Embryonic facial prominence (tissue), 1 donor: ENCODE results near the gene LMO3.
"Not testable (repeated sequence)": the region's sequence is repeated elsewhere in the genome, so short reads cannot be mapped to it uniquely, and the experiment has no call there.

ENCODE experiments used
- DNase-seq: peaks from one replicate; pipeline ENCODE4 v3.0.0-alpha.2; 2016; ENCODE audit errors: extremely low spot score

Gene LMO3

GRCh38 chr12:16545836-16546235, 60.1 kb downstream of the LMO3 start:
- no peak for DNase-seq

GRCh38 chr12:16542586-16542985, 63.4 kb downstream of the LMO3 start:
- no peak for DNase-seq

DNA sequence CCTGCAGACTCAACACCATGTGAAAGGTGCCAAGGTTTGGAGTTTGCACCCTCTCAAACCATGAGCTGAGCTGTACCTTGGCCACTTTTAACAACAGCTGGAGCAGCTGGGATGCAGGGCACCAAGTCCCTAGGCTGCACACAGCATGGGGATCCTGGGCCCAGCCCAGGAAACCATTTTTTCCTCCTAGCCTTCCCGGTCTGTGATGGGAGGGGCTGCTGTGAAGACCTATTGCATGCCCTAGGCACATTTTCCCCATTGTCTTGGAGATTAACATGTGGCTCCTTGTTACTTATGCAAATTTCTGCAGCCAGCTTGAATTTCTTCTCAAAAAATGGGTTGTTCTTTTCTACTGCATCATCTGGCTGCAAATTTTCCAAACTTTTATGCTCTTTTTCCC, 68.3 kb downstream of the LMO3 start:
- not testable (repeated sequence) for DNase-seq

- no peak for DNase-seq
These were observed 74.3 kb downstream of the LMO3 start for GRCh38 chr12:16531621-16532020.

GRCh38 chr12:16530268-16530850, 75.6 kb downstream of the LMO3 start:
- DNase-seq = no peak

GRCh38 chr12:16526693-16527092, 79.3 kb downstream of the LMO3 start:
- no peak for DNase-seq

GRCh38 chr12:16524378-16524777, 81.6 kb downstream of the LMO3 start:
- no peak for DNase-seq

DNA sequence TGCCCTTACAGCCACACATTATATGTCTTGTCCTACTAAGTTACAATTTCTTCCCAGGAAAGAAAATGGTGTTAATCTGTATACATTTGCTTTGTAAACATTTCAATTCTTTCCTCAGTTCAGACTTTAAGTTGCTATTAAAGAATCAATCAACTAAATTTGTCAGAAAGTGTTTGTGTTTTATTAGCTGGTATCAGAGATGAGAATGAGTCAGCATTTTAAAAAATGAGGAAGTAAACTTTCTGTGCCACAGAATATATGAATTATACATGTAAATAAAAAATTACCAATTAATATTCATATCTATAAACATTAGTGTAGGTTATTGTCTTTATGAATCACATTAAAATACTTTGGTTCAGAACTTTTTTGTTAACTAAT, 82.0 kb downstream of the LMO3 start:
- DNase-seq = no peak

DNA sequence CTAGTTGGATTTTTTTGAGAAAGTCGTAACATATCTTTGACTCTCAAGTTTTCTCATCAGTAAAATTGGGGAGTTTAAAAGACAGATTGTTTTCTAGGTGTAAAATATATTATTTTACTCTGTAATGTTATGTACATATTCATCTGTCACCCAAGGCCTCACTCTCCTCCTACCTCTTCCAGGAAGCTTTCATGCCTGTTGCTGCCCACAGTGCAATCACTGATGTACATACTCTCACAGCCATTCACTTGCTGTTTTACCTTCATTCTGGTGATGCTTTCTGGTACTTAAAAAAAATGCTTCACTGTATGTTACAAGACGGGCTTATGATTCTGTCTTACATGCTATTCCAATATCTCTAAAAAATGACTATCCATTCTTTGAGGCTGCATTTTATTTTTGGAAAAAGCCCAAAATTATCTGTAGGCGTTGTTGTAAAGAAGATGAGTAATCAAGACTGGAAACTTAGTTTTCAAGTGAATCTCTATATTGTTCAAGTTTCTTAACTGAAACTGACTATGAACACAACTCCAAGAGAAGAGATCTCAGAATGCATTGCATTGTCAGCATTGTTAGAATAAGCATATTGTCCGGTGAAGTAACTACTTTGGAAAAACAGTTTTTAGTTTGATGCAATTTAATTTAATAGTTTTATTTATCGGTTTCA, 82.5 kb downstream of the LMO3 start:
- no peak for DNase-seq

DNA sequence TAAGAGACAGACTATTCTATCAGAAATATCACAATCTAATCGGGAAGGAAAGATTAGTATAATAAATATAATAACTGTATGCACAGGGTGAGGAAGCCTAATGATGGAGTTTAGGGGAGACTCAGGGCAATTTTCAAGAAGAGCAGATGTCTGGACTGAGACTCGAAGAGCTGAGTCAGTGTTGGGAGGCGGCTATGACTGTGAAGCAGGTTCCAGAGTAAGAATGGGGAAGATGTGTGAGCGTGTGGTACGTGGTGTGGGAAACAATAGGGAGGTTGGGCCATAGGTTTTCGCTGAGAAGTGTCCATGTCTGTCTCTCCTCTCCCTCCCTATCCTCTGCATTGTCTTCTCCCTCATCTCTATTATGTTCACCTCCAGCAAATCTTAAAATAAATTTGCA, 85.6 kb downstream of the LMO3 start:
- DNase-seq = no peak

DNA sequence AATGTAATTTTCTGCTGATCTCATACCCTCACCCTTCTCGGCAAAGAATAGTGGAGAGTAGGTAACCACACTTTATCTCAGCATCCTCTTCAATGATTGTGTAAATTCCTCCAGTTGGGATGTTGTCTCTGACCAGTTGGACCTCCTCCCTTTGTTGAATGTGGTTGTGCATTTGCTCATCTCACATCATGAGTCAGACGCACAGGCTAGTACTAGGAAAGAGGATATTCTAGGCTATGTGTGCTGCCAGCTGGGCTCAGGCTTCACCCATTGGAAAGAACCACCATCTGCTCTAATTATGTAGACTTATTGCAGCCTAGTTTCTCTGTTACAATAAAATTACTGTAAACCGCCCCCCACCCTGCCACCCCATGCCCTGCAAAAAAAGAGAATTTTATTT, 90.3 kb downstream of the LMO3 start:
- DNase-seq = no peak

DNA sequence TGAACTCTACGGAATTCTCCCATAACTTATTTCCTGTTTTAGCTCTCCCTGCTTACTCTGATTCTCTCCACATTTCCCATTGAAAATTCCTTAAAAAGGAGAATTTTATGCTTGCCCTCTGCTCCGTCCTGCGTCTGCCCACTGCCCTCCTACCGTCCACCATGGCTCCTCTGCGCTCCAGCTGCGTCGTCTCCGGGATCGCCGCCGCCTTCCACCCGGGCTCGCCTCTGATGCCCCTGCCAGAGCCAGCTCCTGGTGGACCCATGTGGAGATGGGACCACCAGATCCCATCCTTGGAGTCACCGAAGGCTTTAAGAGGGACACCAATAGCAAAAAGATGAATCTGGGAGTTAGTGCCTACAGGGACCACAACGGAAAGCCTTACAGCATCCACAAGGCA, 92.7 kb downstream of the LMO3 start:
- DNase-seq = no peak

DNA sequence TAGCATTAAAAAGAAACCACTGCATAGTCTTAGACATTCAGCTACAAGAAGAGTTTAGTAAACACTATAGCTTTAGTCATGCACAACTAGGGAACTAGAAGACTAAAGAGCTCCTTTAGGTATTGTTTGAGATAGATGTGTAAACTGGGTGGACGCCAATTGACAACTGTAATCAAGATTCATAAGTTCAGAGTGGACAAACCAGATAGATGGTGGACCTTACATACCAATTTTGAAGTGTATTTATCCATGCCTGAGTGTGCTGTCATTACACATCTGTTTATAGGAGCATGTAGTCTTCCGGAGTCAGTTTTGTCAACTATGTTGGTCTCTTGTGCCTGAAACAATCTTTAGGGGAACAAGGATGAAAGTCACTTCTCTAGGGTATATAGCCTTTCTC, 96.6 kb downstream of the LMO3 start:
- DNase-seq = no peak

DNA sequence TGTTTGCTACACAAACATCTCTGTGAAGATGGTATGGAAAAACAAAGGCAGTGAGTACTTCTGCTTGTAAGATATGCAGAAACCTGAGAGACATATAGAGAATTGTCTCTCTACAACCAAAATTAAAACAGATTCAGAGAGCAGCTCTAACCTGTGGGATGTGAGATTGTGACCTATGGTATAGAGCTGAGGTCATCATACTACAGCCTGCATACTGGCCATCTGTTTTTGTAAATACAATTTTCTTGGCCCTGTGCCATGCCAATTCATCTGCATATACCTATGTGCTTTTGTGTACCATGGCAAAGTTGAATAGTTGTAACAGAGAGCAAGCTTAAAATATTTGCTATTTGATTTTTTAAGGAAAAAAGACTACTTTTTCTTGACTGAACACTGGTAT, 99.6 kb downstream of the LMO3 start:
- no peak for DNase-seq

GRCh38 chr12:16504200-16504599, 101.8 kb downstream of the LMO3 start:
- DNase-seq = no peak

DNA sequence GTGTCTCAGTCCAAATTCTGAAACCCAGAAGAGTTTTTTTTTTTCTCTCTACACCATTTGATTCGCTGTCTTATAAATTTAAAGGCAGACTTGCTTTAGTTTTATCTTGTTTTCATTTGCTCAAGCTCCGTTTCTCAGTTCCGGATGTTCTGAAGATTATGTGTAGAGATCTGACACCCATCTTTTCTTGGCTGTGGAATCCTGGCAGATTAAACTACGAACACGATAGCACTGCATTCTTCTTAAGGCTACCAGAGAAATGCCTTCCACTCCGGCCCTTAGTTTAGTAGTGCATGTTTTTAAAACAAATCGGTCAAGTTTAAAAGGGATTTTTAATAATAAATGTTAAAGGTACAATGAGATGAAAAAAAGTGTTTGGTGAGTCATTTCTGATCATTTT, 106.4 kb downstream of the LMO3 start:
- no peak for DNase-seq
